Midbrain (tissue), 1 donor: ENCODE results near the gene HEXIM1.
"Not testable (repeated sequence)": the region's sequence is repeated elsewhere in the genome, so short reads cannot be mapped to it uniquely, and the experiment has no call there.

Experiments used
- DNase-seq: peaks from one replicate; lab custom pipeline; 2025; lab: John Stamatoyannopoulos, UW

The HEXIM1 gene

DNA sequence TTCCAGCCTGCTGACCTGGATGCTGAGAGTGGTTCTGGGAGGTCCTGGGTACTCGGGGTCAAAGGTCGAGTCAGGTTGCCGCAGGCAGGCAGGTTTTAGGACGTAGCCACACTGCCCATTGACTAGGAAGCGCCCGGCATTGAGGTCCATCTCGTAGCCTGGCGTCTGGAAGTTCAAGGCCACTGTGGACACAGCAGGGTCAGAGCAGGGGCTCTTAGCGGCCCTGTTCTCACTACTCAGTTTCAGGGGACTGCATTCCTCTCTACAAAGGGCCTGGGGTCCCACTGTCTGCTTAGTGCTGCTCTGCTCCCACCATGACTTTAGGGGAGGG is 34.9 kb upstream of the HEXIM1 start:
- DNase-seq = no peak

DNA sequence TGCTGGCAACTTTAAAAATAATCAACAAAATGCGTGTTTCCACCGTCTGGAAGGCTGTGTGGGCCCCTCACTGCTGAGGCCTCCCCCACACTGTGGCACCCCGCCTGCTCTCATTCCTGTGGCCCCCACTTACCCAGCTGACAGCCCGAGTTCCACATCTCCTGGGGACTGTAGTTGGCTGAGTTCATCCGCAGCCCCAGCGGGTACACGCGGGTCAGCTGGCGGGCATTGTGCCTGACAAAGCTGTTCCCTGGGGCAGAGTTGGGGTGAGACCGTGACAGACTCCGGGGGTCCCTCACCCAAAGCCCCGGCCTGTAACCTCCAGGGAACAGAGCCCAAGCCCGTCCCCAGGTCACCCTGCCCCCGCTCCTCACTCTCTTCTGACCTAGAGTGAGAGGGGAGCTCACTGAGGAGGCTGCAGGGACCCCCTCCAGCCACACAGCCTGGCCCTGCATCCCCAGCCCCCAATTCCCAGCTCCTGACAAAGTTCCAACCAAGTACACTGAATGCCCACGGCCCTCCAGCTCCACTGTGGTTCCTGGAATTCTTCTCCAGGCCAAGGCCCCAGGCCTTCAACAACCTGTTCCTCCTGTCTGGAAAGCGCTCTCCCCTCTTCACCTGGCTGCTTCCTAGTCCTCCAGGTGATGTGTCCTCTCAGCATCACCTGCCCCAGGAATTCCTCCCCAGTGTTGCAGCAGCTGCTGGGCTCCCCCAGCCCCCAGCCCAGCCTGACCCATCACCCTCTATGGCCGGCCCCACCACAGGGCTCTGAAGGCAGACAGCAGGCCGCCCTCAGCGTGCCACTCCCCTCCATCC is 34.0 kb upstream of the HEXIM1 start:
- no peak for DNase-seq

DNA sequence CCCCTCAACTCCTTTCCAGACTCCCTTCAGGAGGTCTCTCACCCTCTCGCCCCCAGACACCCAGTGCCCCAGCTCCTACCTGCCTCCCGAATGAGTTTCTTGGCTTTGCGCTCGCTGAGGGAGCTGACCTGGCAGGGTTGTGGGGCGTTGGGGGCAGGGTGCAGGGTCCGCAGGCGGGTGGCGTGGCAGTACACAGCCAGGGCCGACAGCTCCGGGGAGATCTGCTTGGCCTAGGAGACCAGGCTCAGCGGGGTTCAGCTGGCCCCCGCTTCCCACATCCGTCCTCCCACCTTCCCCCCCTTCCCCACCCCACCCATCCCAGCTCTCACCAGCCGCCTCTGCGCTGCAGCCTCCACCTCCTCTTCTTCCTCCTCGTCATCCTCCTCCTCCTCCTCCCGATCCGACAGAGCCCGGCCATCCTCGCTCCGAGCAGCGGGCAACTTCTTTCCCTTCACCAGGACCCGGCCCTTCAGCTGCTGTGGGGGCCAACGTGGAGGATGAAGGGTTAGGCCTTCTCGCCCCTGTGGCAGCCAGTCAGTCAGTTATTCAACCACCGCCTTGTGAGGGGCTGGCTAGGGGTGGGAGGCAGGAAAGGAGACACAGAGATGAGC is 33.2 kb upstream of the HEXIM1 start:
- no peak for DNase-seq

DNA sequence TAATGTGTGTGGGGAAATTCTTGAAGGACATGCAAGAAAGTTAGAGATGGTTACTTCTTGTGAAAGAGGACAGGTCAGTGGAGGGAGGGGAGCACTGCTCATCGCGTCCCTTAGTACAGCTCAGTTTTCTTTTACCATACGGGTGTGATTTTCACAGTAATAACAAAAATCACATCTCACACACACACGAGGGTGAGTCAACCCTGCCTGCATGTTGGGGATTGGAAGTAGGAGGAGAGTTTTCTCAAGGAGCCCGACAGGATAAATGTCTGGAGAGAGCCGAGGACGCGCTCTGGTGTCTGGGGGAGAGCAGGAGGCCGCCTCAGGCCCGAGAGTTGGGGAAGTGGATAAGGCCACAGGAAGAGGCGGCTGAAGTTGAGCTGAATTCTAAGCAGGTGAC is 32.4 kb upstream of the HEXIM1 start:
- DNase-seq = no peak

DNA sequence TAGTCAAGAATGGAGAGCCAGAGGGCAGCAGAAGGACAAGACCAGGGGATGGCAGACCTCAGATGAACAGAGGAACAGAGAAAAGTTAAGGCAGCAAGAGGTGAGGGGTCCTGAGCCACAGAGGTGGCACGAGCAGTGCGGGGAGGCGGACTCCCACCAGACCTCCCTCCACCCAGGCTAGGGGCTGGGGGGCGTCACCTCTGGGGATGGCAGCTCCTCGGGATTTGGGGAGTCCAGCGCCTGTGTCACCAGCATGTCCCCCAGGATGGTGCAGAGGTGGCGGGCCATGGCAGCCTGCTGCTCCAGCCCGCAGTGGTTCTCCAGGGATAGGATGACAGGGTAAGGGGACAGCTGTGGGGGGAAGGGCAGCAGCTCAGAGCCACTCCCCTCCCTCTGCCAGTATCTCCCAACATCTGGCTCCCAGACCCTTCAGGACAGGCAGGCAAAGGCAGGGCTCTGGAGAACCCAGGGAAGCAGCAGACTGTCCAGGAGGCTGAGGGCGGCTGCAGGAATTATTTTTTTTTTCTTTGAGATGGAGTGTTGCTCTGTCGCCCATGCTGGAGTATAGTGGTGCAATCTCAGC is 31.8 kb upstream of the HEXIM1 start:
- DNase-seq = no peak

DNA sequence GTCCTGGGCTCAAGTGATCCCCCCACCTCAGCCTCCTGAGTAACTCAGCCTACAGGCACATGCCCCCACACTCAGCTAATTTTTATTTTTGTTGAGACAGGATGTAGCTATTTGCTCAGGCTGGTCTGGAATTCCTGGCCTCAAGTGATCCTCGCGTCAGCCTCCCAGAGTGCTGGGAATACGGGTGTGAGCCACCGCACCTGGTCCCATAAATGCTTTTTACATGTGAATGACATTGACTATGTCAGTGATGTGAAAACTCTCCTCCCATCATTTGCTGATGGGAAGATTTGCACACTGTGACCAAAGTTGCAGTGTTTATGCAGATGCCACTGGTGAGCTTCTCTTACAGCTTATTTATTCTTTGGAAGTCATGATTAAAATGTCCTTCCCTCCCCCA is 30.9 kb upstream of the HEXIM1 start:
- no peak for DNase-seq

DNA sequence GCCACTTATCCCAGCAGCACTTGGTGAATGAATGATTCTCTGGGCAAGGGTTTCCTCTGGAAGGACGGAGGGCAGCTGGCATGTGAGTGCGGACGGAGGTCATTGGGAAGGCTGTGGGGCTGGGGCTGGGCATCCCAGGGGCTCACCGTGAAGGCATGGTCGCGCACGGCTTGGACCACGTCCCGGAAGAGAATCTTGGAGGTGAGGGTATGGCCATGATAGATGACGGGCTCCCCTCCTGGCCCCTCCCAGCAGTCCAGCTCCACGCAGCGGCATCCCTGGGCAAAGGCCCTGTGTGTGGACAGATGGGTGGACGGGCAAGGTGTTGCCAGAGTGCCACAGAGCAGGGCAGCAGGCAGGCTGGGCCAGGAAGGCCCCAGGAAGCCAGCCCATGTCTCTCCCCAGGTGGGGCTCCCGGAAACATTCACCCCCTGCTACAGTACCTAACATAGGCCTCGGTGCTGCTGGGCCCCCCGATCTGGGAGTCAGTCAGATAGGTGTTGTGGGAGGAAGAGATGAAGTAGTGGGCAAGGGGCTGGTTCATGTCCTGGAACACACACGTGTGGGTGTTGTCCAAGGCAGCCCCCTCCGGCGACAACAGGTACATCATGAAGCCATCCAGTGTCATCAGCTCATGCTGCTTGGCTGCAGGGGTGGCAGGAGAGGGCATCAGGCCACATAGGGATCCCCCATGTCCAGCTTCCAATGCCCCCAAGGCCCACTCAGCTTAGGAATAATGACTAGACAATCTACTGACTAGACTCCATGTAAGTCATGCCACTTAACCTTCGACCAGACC is 30.2 kb upstream of the HEXIM1 start:
- no peak for DNase-seq

DNA sequence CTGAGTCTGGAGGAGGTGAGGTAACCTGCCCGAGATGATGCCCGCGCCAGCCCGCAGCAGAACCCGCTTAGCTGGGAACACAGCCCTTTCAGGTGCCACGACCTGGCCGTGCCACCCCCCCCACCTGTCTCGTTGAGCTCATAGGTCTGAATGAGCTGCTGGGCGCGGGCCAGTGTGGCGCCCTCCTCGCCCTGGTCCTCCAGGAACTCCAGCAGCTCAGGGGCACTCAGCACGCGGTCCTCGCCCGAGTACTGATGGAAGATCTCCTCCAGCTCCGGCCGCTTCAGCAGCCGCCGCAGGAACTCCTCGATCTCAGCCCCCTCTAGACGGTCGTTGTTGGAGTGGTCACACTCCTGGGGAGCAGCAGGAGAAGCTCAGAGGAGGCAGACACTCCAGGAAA is 29.6 kb upstream of the HEXIM1 start:
- no peak for DNase-seq

DNA sequence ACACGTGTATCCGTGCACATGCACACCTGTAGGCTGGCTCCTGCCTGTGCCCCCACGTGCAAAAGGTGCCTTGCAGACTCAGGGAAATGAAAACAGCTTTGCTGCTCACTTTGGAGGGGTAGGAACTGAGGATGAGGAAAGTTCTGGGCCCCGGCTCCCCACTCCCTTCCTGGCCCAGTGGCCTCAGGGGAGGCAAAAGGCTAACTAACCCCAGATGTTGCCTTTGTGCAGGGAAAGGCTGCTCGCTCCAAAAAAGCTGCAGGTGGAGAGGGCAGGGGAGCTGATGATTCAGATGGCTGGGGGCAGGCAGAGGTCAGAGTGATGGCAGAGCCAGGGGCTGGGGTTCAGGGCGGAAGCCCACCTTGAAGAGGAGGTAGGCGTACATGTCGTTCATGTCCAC is 28.3 kb upstream of the HEXIM1 start:
- DNase-seq = no peak

DNA sequence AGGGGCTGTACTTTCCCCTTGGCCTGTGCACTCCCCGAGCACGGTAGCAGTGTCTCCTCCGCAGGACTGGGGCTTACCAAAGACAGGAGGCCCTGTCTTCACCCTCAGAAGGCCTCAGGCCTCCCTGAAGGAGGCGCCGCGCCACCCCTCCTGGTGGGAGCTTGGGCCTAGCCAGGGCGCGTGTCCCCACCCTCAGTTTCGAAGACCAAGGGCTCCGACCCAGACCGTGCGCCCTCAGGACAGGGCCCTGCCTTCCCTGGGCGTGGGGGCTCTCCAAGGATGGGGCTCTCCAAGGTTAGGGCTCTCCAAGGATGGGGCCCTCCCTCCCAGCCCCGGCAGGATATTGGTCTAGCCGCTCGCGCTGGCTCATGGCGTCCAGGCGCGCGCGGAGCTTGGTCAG is 27.7 kb upstream of the HEXIM1 start:
- no peak for DNase-seq

DNA sequence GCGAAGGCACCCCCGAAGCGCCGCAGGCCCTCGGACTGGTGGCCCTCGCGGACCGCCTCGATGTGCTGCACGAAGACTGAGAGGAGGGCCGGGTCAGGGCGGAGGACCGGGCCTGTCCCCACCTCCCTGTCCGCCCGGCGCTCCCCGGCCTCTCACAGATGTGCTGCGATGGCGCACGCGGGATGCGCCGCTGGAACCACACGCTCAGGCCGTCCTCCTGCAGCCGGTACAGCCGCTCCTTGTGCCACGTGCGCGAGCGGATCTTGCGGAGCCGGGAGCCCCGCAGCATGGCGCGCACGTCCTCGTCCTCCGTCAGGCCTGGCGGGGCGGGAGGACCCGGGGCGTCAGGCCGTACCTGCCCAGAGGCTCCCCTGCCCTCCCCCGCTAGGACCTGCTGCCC is 27.2 kb upstream of the HEXIM1 start:
- no peak for DNase-seq

DNA sequence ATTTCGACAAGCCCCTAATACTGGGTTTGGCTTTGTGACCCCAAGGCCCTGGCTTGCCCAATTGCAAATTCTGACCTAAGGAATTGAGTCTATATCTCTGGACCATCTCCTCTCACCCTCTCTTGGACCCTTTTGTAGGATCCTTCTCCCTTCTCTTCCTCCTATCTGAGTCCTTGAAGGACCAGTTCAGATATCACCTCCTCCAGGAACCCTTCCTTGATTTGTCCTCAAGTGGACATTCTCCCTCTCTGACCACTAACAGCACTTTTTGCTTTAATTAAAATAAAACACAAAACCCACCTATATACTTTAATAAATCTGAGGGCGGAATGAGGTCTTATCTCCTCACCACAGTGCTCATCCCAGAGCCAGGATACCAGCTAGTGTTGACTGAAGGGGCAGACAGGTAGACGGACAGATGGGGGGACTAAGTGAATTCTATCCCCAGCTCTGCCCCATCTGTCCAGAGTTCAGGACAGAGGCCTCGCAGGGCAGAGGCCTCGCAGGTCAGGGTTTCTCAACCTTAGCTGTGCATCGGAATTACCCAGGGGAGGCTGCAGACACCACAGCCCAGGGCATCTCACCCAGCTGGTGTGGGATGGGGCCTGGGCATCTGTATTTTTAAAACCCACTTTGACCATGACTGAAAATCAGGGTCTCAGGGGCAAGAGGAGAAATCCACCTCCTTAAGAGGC is 25.1 kb upstream of the HEXIM1 start:
- DNase-seq = no peak

DNA sequence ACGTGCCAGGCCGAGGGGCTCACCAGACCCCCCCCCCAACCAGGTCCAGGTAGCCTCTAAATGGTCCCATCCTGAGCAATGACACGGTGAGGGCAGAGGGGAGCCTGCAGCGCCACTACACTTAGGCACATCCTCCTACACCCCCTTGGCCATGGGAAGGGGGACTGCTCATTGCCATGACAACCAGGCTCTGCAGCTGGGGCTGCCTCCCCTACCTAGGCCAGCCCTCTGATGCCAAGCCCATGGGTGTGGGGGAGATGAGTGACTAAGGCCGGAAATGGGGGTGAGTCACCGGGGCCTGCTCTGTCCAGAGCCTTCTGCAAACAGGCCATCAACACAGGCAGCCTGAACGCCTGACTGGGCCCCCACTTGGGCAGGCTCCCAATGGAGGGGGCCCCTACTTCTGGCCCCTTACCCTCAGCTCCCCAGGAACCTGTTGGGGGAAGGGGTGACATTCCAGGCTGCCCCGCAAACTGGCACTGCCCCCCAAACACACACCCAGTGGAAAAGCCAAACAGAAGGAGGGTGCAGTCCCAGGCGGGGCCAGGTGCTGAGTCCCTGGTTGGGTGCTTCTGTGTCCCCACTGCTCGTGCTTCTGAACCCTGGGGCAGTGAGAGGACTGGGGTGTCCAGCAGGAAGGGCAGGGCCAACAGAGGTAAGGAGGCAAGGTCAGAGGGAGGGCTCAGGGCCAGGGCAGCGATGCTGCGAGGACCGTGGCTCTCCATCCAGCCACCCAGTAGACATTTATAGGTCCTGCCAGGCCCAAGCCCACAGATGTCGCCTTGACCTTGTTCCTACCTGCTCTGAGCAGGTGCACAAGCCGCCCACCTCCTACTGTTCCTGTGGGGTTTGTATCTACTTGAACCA is 24.1 kb upstream of the HEXIM1 start:
- DNase-seq = no peak

DNA sequence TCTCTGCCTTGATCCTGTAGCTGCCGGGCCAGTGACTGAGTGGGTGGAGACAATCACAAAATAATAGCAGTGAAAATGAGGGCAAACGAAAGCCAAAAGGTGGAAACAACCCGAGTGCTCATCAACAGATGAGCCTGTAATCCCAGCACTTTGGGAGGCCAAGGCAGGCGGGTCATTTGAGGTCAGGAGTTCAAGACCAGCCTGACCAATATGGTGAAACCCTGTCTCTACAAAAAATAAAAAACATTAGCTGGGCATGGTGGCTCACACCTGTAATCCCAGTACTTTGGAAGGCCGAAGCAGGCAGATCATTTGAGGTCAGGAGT is 23.5 kb upstream of the HEXIM1 start:
- DNase-seq = not testable (repeated sequence)

DNA sequence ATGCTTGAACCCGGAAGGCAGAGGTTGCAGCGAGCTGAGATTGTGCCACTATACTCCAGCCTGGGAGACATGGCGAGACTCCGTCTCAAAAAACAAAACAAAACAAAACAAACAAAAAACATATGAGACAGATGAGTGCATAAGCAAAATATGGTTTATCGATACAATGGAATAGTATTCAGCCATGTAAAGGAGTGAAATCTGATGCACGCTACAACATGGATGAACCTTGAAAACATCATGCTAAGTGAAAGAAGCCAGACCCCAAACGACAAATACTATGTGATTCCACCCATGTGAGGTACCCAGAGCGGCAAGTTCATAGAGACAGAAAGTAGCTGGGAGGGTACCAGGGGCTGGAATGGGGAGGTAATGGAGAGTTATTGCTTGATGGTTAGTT is 22.8 kb upstream of the HEXIM1 start:
- DNase-seq = no peak

DNA sequence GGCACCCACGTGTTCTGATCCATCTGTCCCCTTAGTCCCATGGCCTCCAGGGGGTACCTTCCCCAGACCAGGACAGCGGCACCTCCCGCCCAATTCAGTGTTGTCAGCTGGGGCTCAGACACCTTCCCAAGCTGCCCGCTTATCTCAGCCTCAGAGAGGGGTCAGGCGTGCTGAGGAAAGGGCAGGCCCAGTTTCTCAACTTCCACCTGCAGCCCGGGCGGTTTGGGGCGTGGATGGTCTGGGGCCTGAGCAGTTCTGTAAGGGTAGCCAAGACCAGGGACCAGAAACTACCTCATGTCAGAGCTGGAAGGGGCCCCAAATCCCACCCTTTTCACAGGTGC is 21.1 kb upstream of the HEXIM1 start:
- DNase-seq = no peak

DNA sequence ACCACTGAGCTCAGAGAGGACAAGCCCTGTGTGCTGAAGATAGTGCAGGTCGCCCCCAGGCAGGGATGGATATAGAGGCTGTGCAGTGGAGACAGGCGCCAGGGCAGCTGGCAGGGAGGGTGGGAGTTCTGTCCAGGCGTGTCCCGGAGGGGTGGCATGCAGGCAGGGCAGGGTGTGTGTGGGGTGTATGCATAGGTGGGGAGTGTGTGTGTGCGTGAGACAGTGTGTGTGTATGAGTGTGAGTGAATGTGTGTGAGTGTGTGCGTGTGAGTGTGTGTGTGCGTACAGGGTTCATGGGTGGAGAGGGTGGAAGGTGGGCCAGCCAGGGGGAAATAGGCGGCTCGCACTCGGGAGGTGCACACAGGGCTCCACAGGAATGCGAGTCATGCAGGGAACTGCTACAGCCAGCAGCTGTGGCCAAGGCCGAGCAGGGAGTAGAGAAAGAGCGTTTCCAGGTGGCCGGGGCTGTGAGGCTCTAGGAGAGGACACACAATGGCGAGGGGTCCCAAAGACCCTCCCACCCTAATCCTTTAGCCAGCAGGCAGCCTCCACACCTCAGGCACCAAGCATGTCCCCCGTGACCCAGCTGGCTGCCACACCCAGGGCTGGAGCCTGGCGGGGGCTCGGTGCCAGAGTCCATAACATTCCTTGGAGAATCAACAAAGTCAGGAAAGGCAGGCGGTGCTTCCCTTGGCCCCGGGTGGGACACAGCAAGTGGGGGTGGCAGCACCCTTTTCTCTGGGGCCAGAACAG is 20.6 kb upstream of the HEXIM1 start:
- no peak for DNase-seq

DNA sequence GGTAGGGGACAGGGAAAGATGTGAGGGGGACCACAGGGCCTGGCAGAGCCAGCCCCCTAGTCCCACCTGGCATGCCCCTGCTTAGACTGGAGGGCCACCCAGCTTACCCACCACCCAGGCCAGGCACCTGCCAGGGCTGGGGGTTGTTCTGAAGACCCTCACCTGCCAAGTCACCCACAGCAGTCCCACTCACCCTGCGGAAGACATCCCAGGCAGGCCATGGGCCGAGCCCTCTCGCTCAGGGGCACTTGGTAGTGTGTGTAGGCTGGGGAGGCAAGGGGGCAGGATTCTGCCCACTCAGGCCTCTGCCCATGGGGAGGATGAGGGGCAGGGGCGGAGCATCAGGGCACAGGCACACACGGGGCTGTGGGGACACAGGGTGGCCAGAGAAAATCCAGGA is 19.9 kb upstream of the HEXIM1 start:
- no peak for DNase-seq

DNA sequence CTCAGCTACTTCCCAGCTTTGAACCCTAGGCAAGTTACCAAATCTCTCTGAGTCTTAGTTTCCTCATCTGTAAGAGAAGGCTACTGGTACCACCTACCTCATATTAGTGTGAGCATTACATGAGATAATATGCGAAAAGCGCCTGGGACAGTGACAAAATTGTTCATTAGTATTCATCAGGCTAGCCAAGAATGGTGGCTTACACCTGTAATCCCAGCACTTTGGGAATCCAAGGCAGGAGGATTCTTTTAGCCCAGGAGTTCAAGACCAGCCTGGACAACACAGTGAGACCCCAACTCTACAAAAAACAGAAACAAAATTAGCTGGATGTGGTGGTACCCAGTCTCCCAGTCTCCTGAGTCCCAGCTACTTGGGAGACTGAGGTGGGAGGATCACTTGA is 19.3 kb upstream of the HEXIM1 start:
- DNase-seq = no peak

DNA sequence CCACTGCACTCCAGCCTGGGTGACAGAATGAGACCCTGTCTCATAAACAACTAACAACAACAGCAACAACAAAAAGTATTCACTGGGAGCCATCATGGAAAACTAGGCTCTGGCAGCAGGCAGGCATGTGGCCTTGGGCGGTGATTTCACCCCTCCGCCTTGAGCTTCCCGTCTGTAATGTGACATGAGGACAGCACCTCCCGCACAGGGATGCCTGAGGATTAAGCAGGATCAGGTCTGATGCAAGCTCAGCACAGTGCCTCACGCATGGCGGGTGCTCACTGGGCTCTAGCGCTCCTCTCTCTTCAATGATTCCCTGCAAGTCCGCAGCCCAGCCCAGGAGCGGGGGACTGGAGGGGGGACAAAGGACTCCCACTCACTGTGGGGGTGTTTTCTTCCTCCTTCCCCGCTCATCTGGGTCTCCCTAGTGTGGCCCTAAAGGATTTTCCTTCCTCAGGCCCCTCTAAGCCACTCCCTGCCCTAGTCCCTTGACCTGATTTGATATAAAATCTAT is 18.8 kb upstream of the HEXIM1 start:
- DNase-seq = peak; percentile 21
